H9 (cell line): Measurements from ENCODE around the gene C6orf120. TPM values are rescaled to one million over a fixed set of nuclear protein-coding genes. Genes with fewer than 3 reads are reported as not detected.

ENCODE experiments used
- DNase-seq: peaks from one replicate; pipeline ENCODE4 v3.0.0-alpha.2; 2017
- H2AFZ ChIP-seq: one replicate; pipeline ENCODE4 v1.6.1; 2013; ENCODE audit warnings: mild to moderate bottlenecking, low read length, control low read depth, moderate library complexity
- H2AK5ac ChIP-seq: 2 replicates; pipeline ENCODE4 v1.6.1; 2013; ENCODE audit warnings: low read length, control low read depth, mixed read lengths; ENCODE audit not compliant: insufficient read length
- H2BK120ac ChIP-seq: one replicate; pipeline ENCODE4 v1.6.1; 2013; ENCODE audit warnings: low read depth, mild to moderate bottlenecking, low read length, control low read depth, inconsistent platforms; ENCODE audit not compliant: poor library complexity, severe bottlenecking
- H2BK12ac ChIP-seq: 2 replicates; pipeline ENCODE4 v1.6.1; 2013; ENCODE audit warnings: low read length, control low read depth, mixed read lengths, low read depth; ENCODE audit not compliant: insufficient read length
- H2BK15ac ChIP-seq: 2 replicates; pipeline ENCODE4 v1.6.1; 2013; ENCODE audit warnings: low read depth, low read length, control low read depth
- H2BK20ac ChIP-seq: one replicate; pipeline ENCODE4 v1.6.1; 2013; ENCODE audit warnings: low read depth, mild to moderate bottlenecking, low read length, control low read depth, inconsistent platforms; ENCODE audit not compliant: poor library complexity, severe bottlenecking
- H2BK5ac ChIP-seq: 2 replicates; pipeline ENCODE4 v1.6.1; 2013; ENCODE audit warnings: low read length, control low read depth, mixed read lengths; ENCODE audit not compliant: insufficient read length
- H3K14ac ChIP-seq: 2 replicates; pipeline ENCODE4 v1.6.1; 2013; ENCODE audit warnings: low read length, control low read depth; ENCODE audit not compliant: insufficient read depth
- H3K18ac ChIP-seq: 2 replicates; pipeline ENCODE4 v1.6.1; 2013; ENCODE audit warnings: low read depth, mild to moderate bottlenecking, mixed read lengths, low read length, control low read depth; ENCODE audit not compliant: insufficient read length
- H3K23ac ChIP-seq: 2 replicates; pipeline ENCODE4 v1.6.1; 2013; ENCODE audit warnings: low read length, control low read depth, mixed read lengths, low read depth; ENCODE audit not compliant: insufficient read length
- H3K23me2 ChIP-seq: 2 replicates; pipeline ENCODE4 v1.6.1; 2013; ENCODE audit warnings: low read depth, mild to moderate bottlenecking, mixed read lengths, low read length, control low read depth; ENCODE audit not compliant: insufficient read length, poor library complexity, severe bottlenecking
- H3K27ac ChIP-seq: 2 replicates; pipeline ENCODE4 v1.5.1; 2013; ENCODE audit warnings: low read length, control low read depth, mixed read lengths, low read depth; ENCODE audit not compliant: insufficient read length
- H3K27me3 ChIP-seq: 2 replicates; pipeline ENCODE4 v1.6.1; 2013; ENCODE audit warnings: low read length, control low read depth, inconsistent platforms; ENCODE audit not compliant: insufficient read depth
- H3K4ac ChIP-seq: 2 replicates; pipeline ENCODE4 v1.6.1; 2013; ENCODE audit warnings: low read depth, mild to moderate bottlenecking, control low read depth, inconsistent platforms, low read length, moderate library complexity
- H3K4me1 ChIP-seq: 2 replicates; pipeline ENCODE4 v1.6.1; 2013; ENCODE audit warnings: low read length, control low read depth, inconsistent platforms; ENCODE audit not compliant: insufficient read depth
- H3K4me2 ChIP-seq: 2 replicates; pipeline ENCODE4 v1.6.1; 2013; ENCODE audit warnings: low read length, control low read depth, mixed read lengths; ENCODE audit not compliant: insufficient read length, insufficient read depth
- H3K56ac ChIP-seq: 2 replicates; pipeline ENCODE4 v1.6.1; 2013; ENCODE audit warnings: low read depth, mild to moderate bottlenecking, mixed read lengths, low read length, control low read depth; ENCODE audit not compliant: insufficient read length
- H3K79me1 ChIP-seq: 2 replicates; pipeline ENCODE4 v1.6.1; 2013; ENCODE audit warnings: low read depth, mild to moderate bottlenecking, moderate library complexity, low read length, control low read depth, inconsistent platforms; ENCODE audit not compliant: insufficient read depth, poor library complexity, severe bottlenecking
- H3K79me2 ChIP-seq: 2 replicates; pipeline ENCODE4 v1.6.1; 2013; ENCODE audit warnings: low read length, control low read depth, inconsistent platforms; ENCODE audit not compliant: insufficient read depth
- H3K9ac ChIP-seq: 2 replicates; pipeline ENCODE4 v1.6.1; 2013; ENCODE audit warnings: low read length, control low read depth, mixed read lengths; ENCODE audit not compliant: insufficient read length; ENCODE audit errors: extremely low read depth
- H3K9me3 ChIP-seq: one replicate; pipeline ENCODE4 v1.6.1; 2013; ENCODE audit warnings: low read depth, low read length, inconsistent platforms; ENCODE audit not compliant: control insufficient read depth
- H3T11ph ChIP-seq: one replicate; pipeline ENCODE4 v1.6.1; 2013; ENCODE audit warnings: mild to moderate bottlenecking, low read length, control low read depth, inconsistent platforms
- H4K20me1 ChIP-seq: one replicate; pipeline ENCODE4 v1.6.1; 2013; ENCODE audit not compliant: control insufficient read depth, insufficient read length, insufficient read depth
- H4K5ac ChIP-seq: 2 replicates; pipeline ENCODE4 v1.6.1; 2013; ENCODE audit warnings: low read depth, mild to moderate bottlenecking, mixed read lengths, low read length, control low read depth; ENCODE audit not compliant: insufficient read length
- H4K8ac ChIP-seq: replicated peaks from 2 replicates; pipeline ENCODE4 v1.6.1; 2013; ENCODE audit warnings: low read length, control low read depth, mixed read lengths, low read depth; ENCODE audit not compliant: insufficient read length
- H4K91ac ChIP-seq: 2 replicates; pipeline ENCODE4 v1.6.1; 2013; ENCODE audit warnings: low read depth, mild to moderate bottlenecking, moderate library complexity, mixed read lengths, low read length, control low read depth; ENCODE audit not compliant: insufficient read length
- H3K27ac Mint-ChIP-seq, 3 experiments: 2 replicates in 2 of 3; 3 replicates in 1 of 3; pipeline ENCODE4 v1.8.0; 2020 to 2021; ENCODE audit warnings: mixed read lengths in 3 of 3, mild to moderate bottlenecking in 1 of 3, moderate library complexity in 1 of 3
- H3K27me3 Mint-ChIP-seq: 2 replicates; pipeline ENCODE4 v1.8.0; 2021; ENCODE audit warnings: low read depth, mild to moderate bottlenecking, moderate library complexity, mixed read lengths
- H3K36me3 Mint-ChIP-seq, 3 experiments: 2 replicates in 2 of 3; 3 replicates in 1 of 3; pipeline ENCODE4 v1.8.0; 2020 to 2021; ENCODE audit warnings: low read depth in 3 of 3, mixed read lengths in 3 of 3; ENCODE audit not compliant: insufficient read depth in 1 of 3
- H3K4me1 Mint-ChIP-seq, 2 experiments: 2 replicates each; pipeline ENCODE4 v1.8.0; 2020; ENCODE audit warnings: mixed read lengths in 2 of 2
- H3K4me3 Mint-ChIP-seq, 2 experiments: 2 replicates in 1 of 2; 3 replicates in 1 of 2; pipeline ENCODE4 v1.8.0; 2020 to 2021; ENCODE audit warnings: mild to moderate bottlenecking in 2 of 2, mixed read lengths in 2 of 2, moderate library complexity in 1 of 2
- H3K9me3 Mint-ChIP-seq, 2 experiments: 2 replicates in 1 of 2; 3 replicates in 1 of 2; pipeline ENCODE4 v1.8.0; 2020; ENCODE audit warnings: mild to moderate bottlenecking in 2 of 2, mixed read lengths in 2 of 2, moderate library complexity in 1 of 2
- WGBS: extraction: QIAGEN DNeasy Blood & Tissue Kit; methylation state at CpG from one replicate; pipeline ENCODE4 v1.1.7; 2013; ENCODE audit warnings: missing lambda C conversion rate, low lambda C conversion rate, mixed read lengths; ENCODE audit not compliant: insufficient read length; ENCODE audit errors: extremely low coverage; 5-methylcytosine and 5-hydroxymethylcytosine counted together
- total RNA-seq: library from RNA; stranded (reverse); gene quantifications from 2 replicates; pipeline ENCODE4 v1.2.1, GENCODE V29; 2021
- TF ChIP-seq, protein P1 (sequence below): fragments of 200-600 bp; sonication (generic); conservative IDR thresholded peaks from 3 replicates; pipeline ENCODE4 v1.8.0; 2021; ENCODE audit warnings: antibody characterized with exemption, mild to moderate bottlenecking

Gene C6orf120
- total RNA-seq, 1 experiment from 2014 or later = 23.2 TPM

DNA sequence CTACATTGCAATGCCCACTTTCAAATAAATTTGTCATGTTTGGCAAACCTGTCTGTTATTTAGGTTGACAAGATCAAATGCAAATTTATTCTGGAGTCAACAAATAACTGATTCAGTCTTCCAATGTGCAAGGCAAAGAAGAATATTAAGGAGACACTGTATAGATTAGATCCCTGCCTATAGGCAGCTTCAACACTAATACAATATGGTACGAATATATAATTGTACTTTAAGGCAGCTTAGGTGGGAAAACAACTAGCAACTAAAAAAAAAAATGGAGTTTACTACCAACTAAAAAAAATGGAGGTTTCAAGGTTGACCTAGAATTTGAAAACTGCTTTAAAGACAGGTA, 24.1 kb downstream of the C6orf120 start:
- Histone ChIP-seq H4K20me1 (no peaks in the 10 kb centered on the region), H3K4me1 (no peaks in the 10 kb centered on the region; the same call in 1 of the 2 replicates), H3K79me1 (no peaks in the 10 kb centered on the region), H3K18ac (no peak overlapping the region), H2BK120ac (no peak overlapping the region), H3K9ac (no peak overlapping the region), H3K27me3 (no peaks in the 10 kb centered on the region), H3K9me3 (no peaks in the 10 kb centered on the region), H4K5ac (no peak overlapping the region), H3K4me2 (peak overlapping the region; percentile 60), H3K23ac (no peak overlapping the region), H3K23me2 (peaks cover 18% of the 10 kb centered on the region), H2BK5ac (no peak overlapping the region), H3K14ac (no peak overlapping the region), H2AFZ (no peak overlapping the region), H3K4ac (no peak overlapping the region), H2BK15ac (no peak overlapping the region), H2BK12ac (no peak overlapping the region), H4K91ac (no peak overlapping the region), H3K56ac (no peak overlapping the region), H3K79me2 (peaks cover 2% of the 10 kb centered on the region; the same call in 1 of the 2 replicates), H2AK5ac (no peak overlapping the region), H3T11ph (no peak overlapping the region), H3K27ac (no peak overlapping the region), H2BK20ac (no peak overlapping the region), H4K8ac (no peak overlapping the region)
- no peak for DNase-seq
- WGBS = no CpG with 5 or more reads among the region's 1 CpG
- H3K36me3 Mint-ChIP-seq = peaks cover 0 to 6% (median 0%) of the 10 kb centered on the region in 3 experiments; a peak in 1 of 7 replicates
- no peak overlapping the region for H3K27ac Mint-ChIP-seq
- H3K4me1 Mint-ChIP-seq = peaks cover 22 to 24% of the 10 kb centered on the region in 2 experiments
- no peaks in the 10 kb centered on the region; a peak in 2 of 5 replicates for H3K9me3 Mint-ChIP-seq
- H3K4me3 Mint-ChIP-seq = peak overlapping the region; percentile 79 to 88
- TF ChIP-seq, protein P1, sequence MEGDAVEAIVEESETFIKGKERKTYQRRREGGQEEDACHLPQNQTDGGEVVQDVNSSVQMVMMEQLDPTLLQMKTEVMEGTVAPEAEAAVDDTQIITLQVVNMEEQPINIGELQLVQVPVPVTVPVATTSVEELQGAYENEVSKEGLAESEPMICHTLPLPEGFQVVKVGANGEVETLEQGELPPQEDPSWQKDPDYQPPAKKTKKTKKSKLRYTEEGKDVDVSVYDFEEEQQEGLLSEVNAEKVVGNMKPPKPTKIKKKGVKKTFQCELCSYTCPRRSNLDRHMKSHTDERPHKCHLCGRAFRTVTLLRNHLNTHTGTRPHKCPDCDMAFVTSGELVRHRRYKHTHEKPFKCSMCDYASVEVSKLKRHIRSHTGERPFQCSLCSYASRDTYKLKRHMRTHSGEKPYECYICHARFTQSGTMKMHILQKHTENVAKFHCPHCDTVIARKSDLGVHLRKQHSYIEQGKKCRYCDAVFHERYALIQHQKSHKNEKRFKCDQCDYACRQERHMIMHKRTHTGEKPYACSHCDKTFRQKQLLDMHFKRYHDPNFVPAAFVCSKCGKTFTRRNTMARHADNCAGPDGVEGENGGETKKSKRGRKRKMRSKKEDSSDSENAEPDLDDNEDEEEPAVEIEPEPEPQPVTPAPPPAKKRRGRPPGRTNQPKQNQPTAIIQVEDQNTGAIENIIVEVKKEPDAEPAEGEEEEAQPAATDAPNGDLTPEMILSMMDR = no peak
- H3K27me3 Mint-ChIP-seq = peaks cover 4% of the 10 kb centered on the region
